ENCODE results near the gene OGFR. TPM values are rescaled to one million over a fixed set of nuclear protein-coding genes. Genes with fewer than 3 reads are reported as not detected.

The OGFR gene
- total and polyA plus RNA-seq, 9 donors, result 28.6 to 52.9 (median 43.0) TPM

- 95 to 96% (median 96%) methylated on average over 13 of the region's 13 CpGs for WGBS, 3 donors
- intact Hi-C loops (cut with DNase I), result no loop called here
- DNase-seq, result no peak
- no peak overlapping the region for H3K27ac ChIP-seq
- no peaks in the 10 kb centered on the region for H3K4me1 ChIP-seq (ENCODE audit: insufficient read depth)
- H3K27me3 ChIP-seq, result no peaks in the 10 kb centered on the region
- no peaks in the 10 kb centered on the region for H3K36me3 ChIP-seq
- no peak overlapping the region for H3K4me3 ChIP-seq
- TF ChIP-seq POLR2A (IDR thresholded peaks at IDR 0.05) (no peak), CTCF (IDR thresholded peaks at IDR 0.05) (no peak), EP300 (IDR thresholded peaks at IDR 0.05) (no peak)
- H3K9me3 ChIP-seq, result no peaks in the 10 kb centered on the region
Observed at GRCh38 chr20:62854121-62854520, 49.5 kb downstream of the OGFR start.

- intact Hi-C loops (cut with DNase I), result no loop called here
- Histone ChIP-seq H3K36me3 (no peaks in the 10 kb centered on the region), H3K27me3 (no peaks in the 10 kb centered on the region), H3K9me3 (no peaks in the 10 kb centered on the region), H3K4me3 (no peak overlapping the region), H3K27ac (no peak overlapping the region), H3K4me1 (ENCODE audit: insufficient read depth) (peaks cover 2% of the 10 kb centered on the region)
- TF ChIP-seq EP300 (IDR thresholded peaks at IDR 0.05), result no peak
- TF ChIP-seq CTCF (IDR thresholded peaks at IDR 0.05), result no peak
- no peak for TF ChIP-seq POLR2A (IDR thresholded peaks at IDR 0.05)
- DNase-seq, result no peak
- 90 to 97% (median 93%) methylated on average over 5 of the region's 5 CpGs for WGBS, 3 donors
Observed at GRCh38 chr20:62855120-62855519, 50.5 kb downstream of the OGFR start.

- no peak for TF ChIP-seq EP300 (IDR thresholded peaks at IDR 0.05)
- no peak for TF ChIP-seq CTCF (IDR thresholded peaks at IDR 0.05)
- TF ChIP-seq POLR2A (IDR thresholded peaks at IDR 0.05), result no peak
- 93 to 96% (median 94%) methylated on average over 25 of the region's 25 CpGs for WGBS, 3 donors
- no peaks in the 10 kb centered on the region for H3K27me3 ChIP-seq
- peaks cover 7% of the 10 kb centered on the region for H3K4me1 ChIP-seq (ENCODE audit: insufficient read depth)
- H3K36me3 ChIP-seq, result no peaks in the 10 kb centered on the region
- H3K27ac ChIP-seq, result no peak overlapping the region
- no peaks in the 10 kb centered on the region for H3K9me3 ChIP-seq
- intact Hi-C loops (cut with DNase I), result no loop called here
- no peak overlapping the region for H3K4me3 ChIP-seq
- peak in 1 of 5 donors; percentile 31 for DNase-seq
Observed at GRCh38 chr20:62856931-62857619, 52.4 kb downstream of the OGFR start.

- 86 to 90% (median 89%) methylated on average over 20 to 23 of the region's 23 CpGs for whole genome bisulfite sequencing, 3 donors
- intact Hi-C loops (cut with DNase I), result no loop called here
- Histone ChIP-seq H3K4me1 (ENCODE audit: insufficient read depth) (peaks cover 7% of the 10 kb centered on the region), H3K4me3 (no peak overlapping the region), H3K27me3 (no peaks in the 10 kb centered on the region), H3K27ac (no peak overlapping the region), H3K9me3 (no peaks in the 10 kb centered on the region), H3K36me3 (no peaks in the 10 kb centered on the region)
- TF ChIP-seq POLR2A (IDR thresholded peaks at IDR 0.05) (no peak), EP300 (IDR thresholded peaks at IDR 0.05) (no peak), CTCF (IDR thresholded peaks at IDR 0.05) (no peak)
- DNase-seq, result no peak
Observed at GRCh38 chr20:62858058-62858830, 53.6 kb downstream of the OGFR start.
